ENCODE measurements around the gene KDM7A. TPM values are rescaled to one million over a fixed set of nuclear protein-coding genes. Genes with fewer than 3 reads are reported as not detected.

The KDM7A gene
- total and polyA plus RNA-seq, 2 of the 4 experiments (the other 2 are of a cell fraction): 1.5 to 2.3 TPM

DNA sequence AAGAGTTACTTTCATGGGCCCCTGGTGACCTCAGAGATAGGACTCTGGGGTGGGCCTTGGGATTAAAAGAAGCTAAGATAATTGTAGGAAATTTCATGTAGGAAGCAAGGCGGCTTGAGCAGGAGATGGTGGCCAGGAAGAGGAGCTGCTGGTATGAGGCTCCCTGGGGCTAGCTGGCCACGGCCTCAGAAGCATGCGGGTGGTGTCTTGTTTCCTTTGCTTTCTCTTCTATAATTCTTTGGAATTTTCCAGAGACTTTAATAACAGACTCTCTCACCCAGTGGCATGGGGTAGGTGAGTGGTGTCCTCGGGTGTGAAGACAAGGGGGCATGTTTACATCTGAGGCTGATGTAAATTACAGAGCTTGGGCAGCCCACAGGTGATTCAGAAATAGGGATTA, 41.9 kb upstream of the KDM7A start:
- Histone ChIP-seq H3K4ac (ENCODE audit: low read depth, low read length) (no peak overlapping the region), H3K9me3 (ENCODE audit: control insufficient read depth, insufficient read depth, low read length) (peaks cover 9% of the 10 kb centered on the region), H3K4me2 (ENCODE audit: low read depth, low read length) (no peak overlapping the region), H2BK15ac (ENCODE audit: low read depth, low read length) (no peak overlapping the region), H4K5ac (ENCODE audit: low read depth, low read length) (no peak overlapping the region), H2BK120ac (ENCODE audit: low read depth, low read length) (no peak overlapping the region), H2AK5ac (ENCODE audit: low read depth, low read length) (no peak overlapping the region), H3K14ac (replicated peaks; ENCODE audit: low read depth, low read length) (no peak overlapping the region), H3K23ac (ENCODE audit: low read depth, low read length) (no peak overlapping the region), H4K8ac (ENCODE audit: low read depth in 2 of 2, low read length in 2 of 2) (no peak overlapping the region), H3K9me1 (ENCODE audit: insufficient read depth, low read length) (no peaks in the 10 kb centered on the region), H3K4me1 (ENCODE audit: control insufficient read depth, insufficient read depth, low read length) (no peaks in the 10 kb centered on the region), H3K56ac (ENCODE audit: extremely low read depth, insufficient read depth, low read length) (no peak overlapping the region), H3K9ac (ENCODE audit: low read depth, low read length) (no peak overlapping the region), H3K27ac (ENCODE audit: insufficient read depth, low read length) (no peak overlapping the region), H2AK9ac (replicated peaks; ENCODE audit: low read depth, low read length, poor library complexity) (no peak overlapping the region), H3K36me3 (ENCODE audit: control insufficient read depth, insufficient read depth, low read length) (no peaks in the 10 kb centered on the region), H3K79me1 (ENCODE audit: low read depth in 1 of 2, low read length in 2 of 2) (no peaks in the 10 kb centered on the region), H2AFZ (replicated peaks; ENCODE audit: low read length, poor library complexity) (no peak overlapping the region), H4K20me1 (ENCODE audit: insufficient read depth, low read length) (no peaks in the 10 kb centered on the region), H2BK5ac (ENCODE audit: low read depth, low read length, poor library complexity, severe bottlenecking) (no peak overlapping the region), H2BK20ac (ENCODE audit: low read depth, low read length) (no peak overlapping the region), H3K4me3 (ENCODE audit: insufficient read depth, low read depth, low read length) (no peak overlapping the region), H3K18ac (ENCODE audit: low read depth, low read length) (no peak overlapping the region), H3K27me3 (ENCODE audit: control insufficient read depth, insufficient read depth, low read length) (peaks cover 31% of the 10 kb centered on the region), H4K91ac (ENCODE audit: insufficient read depth, low read depth, low read length) (no peak overlapping the region)
- ChIA-PET POLR2A (ENCODE audit: unreplicated experiment) (no interaction called here), CTCF (no interaction called here)
- TF ChIP-seq MXI1 (IDR thresholded peaks at IDR 0.05; ENCODE audit: borderline replicate concordance, low read depth, low read length) (no peak), RCOR1 (IDR thresholded peaks at IDR 0.05; ENCODE audit: insufficient replicate concordance, low read length) (no peak), NFE2L2 (IDR thresholded peaks at IDR 0.05; ENCODE audit: low read depth, low read length) (no peak), RFX5 (IDR thresholded peaks at IDR 0.05; ENCODE audit: low read depth, low read length) (no peak), MAFK (IDR thresholded peaks at IDR 0.05; ENCODE audit: low read depth, low read length) (no peak), POLR2A (IDR thresholded peaks at IDR 0.05; ENCODE audit: low read depth, low read length) (no peak), CHD1 (IDR thresholded peaks at IDR 0.05; ENCODE audit: low read depth, low read length) (no peak), FOS (IDR thresholded peaks at IDR 0.05; ENCODE audit: low read depth, low read length) (no peak), BHLHE40 (IDR thresholded peaks at IDR 0.05; ENCODE audit: low read depth, low read length) (no peak)
- TF ChIP-seq, protein P1, sequence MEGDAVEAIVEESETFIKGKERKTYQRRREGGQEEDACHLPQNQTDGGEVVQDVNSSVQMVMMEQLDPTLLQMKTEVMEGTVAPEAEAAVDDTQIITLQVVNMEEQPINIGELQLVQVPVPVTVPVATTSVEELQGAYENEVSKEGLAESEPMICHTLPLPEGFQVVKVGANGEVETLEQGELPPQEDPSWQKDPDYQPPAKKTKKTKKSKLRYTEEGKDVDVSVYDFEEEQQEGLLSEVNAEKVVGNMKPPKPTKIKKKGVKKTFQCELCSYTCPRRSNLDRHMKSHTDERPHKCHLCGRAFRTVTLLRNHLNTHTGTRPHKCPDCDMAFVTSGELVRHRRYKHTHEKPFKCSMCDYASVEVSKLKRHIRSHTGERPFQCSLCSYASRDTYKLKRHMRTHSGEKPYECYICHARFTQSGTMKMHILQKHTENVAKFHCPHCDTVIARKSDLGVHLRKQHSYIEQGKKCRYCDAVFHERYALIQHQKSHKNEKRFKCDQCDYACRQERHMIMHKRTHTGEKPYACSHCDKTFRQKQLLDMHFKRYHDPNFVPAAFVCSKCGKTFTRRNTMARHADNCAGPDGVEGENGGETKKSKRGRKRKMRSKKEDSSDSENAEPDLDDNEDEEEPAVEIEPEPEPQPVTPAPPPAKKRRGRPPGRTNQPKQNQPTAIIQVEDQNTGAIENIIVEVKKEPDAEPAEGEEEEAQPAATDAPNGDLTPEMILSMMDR (conservative IDR thresholded peaks at IDR 0.05; ENCODE audit: low read depth, low read length): no peak
- TF ChIP-seq, protein P2, sequence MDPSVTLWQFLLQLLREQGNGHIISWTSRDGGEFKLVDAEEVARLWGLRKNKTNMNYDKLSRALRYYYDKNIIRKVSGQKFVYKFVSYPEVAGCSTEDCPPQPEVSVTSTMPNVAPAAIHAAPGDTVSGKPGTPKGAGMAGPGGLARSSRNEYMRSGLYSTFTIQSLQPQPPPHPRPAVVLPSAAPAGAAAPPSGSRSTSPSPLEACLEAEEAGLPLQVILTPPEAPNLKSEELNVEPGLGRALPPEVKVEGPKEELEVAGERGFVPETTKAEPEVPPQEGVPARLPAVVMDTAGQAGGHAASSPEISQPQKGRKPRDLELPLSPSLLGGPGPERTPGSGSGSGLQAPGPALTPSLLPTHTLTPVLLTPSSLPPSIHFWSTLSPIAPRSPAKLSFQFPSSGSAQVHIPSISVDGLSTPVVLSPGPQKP (IDR thresholded peaks at IDR 0.05; ENCODE audit: borderline replicate concordance, low read depth, low read length): no peak
- ATAC-seq (ENCODE audit: low read depth): no peak
- intact Hi-C loops (cut with micrococcal nuclease): no loop called here
- in situ Hi-C loops (cut with MboI; ENCODE audit: low sequenced_read_pairs): no loop called here
- WGBS, 2 experiments (ENCODE audit: extremely low coverage in 2 of 2, insufficient read length in 1 of 2): no CpG with 5 or more reads among the region's 4 CpGs
- no TSS peak for BruUV-seq (replicated peaks)
- no peak for DNase-seq
- dilution Hi-C loops (cut with HindIII; ENCODE audit: low sequenced_read_pairs, unreplicated experiment): no loop called here
